HG02571 (cell line): ENCODE results near the gene GEMIN5.
A peak's percentile ranks its signal among the peaks of the same experiment; 100 is the strongest.
"Not testable (repeated sequence)": the region's sequence is repeated elsewhere in the genome, so short reads cannot be mapped to it uniquely, and the experiment has no call there.

Source experiments
- ATAC-seq: cut with Tn5 transposase; IDR thresholded peaks from one replicate; pipeline ENCODE4 v1.9.1; 2021; ENCODE audit warnings: mild to moderate bottlenecking, moderate library complexity; ENCODE audit not compliant: unreplicated experiment

GEMIN5 gene

DNA sequence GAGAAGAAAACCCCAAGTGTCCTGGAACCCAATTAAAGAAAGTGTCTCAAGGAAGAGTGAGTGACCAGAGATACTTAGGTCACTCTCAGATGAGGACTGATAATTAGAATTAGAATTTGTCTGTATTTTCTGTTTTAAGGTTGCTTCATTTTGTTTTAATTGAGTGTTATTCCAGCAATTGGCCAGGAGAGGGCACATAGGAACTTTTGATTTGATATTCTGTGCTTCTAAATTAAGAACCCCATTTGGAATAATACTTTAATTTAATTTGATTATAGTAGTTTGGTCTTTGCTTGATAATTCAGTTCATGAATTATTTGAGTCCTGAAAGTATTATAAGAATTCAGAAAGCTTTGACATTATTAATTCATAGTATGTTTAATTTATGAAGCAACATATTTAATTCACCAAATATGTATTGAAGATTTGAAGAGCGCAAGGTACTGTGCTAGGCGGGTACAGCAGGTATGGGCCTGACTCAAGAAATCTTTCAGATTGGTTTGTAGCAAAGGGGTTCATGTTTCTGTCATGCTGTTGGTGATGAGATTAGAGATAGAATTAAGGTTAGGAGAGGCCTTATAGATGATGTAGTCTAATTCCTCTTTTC lies 7.8 kb upstream of the GEMIN5 start:
- ATAC-seq, result no peak

DNA sequence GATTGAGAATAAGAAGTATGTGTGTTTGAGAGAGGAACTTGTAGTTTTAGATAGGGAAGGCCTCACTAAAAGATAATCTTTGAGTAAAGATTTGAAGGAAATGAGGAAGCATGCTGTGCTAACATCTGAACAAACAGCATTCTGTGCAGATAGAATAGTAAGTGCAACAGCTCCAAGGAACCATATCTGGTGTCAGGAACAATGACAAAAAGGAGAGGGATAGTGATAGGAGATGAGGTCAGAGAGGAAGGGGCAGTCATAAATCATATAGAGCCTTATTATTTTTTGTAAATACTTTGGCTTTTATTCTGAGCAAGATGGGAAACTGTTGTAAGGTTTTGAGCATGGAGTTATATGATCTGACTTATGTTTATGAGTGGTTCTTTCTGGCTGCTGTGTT lies 6.7 kb upstream of the GEMIN5 start:
- ATAC-seq, result no peak

- ATAC-seq, result no peak
Observed at GRCh38 chr5:154943527-154943926, 5.5 kb upstream of the GEMIN5 start.

DNA sequence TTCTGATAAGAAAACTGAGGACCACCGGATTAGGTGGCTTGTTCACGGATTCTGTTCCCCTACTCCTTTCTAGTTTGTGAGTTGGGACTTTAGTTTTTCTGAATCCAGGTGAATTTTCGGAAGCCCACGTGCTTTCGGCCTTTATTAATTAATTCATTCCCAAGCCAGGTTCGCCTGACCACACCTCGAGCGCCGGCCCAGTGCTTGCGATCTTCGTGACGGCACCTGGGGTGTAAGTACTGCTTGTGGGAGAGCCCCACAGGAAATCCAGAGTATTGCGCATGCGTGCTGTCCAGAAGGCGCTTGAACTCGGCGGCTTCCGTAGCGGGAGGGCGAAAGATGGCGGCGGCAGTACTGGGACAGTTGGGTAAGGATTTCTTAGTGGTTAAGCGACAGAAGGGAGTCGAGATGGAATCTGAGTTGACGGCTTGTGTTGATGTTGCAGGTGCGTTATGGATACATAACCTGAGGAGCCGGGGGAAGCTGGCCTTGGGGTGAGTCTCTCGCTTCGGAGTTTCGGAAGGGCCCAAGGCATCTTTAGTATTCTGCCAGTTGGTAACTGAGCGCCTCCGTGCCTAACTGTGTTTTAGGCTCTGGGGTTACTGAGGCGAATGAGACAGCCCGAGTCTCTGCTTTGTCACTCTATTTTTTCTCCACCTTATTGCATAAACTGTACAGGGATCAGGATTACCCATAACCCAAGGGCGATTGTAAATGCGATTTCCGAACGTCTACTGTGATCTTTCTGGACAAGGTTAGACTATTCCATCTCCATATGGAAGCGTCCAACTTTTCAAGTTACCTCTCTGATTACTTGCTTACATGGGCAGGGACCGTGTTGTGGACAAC lies 3.0 kb upstream of the GEMIN5 start, which contains the start of gene MRPL22:
Gene MRPL22, plus strand, starts transcription at position 302 of the 849 bp plus-strand sequence. Its CDS starts 38 bp downstream, at position 340.
- peak; percentile 49 for ATAC-seq

- no peak for ATAC-seq
Observed at GRCh38 chr5:154940375-154940771, 2.4 kb upstream of the GEMIN5 start.

- ATAC-seq, result not testable (repeated sequence)
Observed at GRCh38 chr5:154939387-154939786, 1.4 kb upstream of the GEMIN5 start.

GRCh38 chr5:154937186-154937717 lies 759 bp downstream of the GEMIN5 start:
- no peak for ATAC-seq

- no peak for ATAC-seq
Observed at GRCh38 chr5:154934881-154935280, 3.1 kb downstream of the GEMIN5 start.

- ATAC-seq, result no peak
Observed at GRCh38 chr5:154933537-154933936, 4.5 kb downstream of the GEMIN5 start.

GRCh38 chr5:154923441-154924430 lies 14.3 kb downstream of the GEMIN5 start:
- ATAC-seq, result no peak

GRCh38 chr5:154917757-154918156 lies 20.3 kb downstream of the GEMIN5 start:
- no peak for ATAC-seq

DNA sequence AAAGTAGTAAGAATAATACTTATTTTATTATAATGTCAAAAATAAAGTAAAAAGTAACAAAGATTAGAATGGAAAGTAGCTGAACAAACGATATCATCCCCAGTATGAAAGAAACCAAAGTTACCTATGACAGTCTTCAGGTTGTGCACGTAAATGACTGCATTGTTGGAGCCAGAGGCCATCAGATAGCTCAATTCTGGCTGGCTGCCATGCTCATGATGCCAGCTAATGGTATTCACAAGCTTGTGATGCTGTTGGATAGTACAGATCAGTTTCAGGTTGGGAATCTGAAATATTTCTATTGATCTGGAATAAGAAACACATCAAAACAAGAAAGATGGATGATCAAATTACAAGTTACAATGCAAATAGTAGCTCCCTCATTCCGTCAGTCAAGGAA lies 21.1 kb downstream of the GEMIN5 start:
- no peak for ATAC-seq

DNA sequence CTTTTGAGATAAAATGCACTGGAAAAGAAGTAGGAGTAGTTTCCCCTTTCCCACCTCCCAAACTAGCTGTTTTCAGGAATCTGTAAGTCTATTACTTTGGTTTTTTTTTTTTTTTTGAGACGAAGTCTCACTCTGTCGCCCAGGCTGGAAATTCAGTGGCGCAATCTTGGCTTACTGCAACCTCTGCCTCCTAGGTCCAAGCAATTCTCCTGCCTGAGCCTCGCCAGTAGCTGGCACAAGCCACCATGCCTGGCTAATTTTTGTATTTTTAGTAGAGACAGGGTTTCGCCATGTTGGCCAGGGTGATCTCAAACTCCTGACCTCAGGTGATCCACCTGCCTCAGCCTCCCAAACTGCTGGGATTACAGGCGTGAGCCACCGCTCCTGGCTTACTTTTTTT lies 32.4 kb downstream of the GEMIN5 start:
- ATAC-seq, result not testable (repeated sequence)

GRCh38 chr5:154901913-154902312 lies 36.1 kb downstream of the GEMIN5 start:
- ATAC-seq, result no peak

- no peak for ATAC-seq
Observed at GRCh38 chr5:154901276-154901675, 36.7 kb downstream of the GEMIN5 start.

GRCh38 chr5:154900066-154900465 lies 37.9 kb downstream of the GEMIN5 start:
- ATAC-seq, result no peak

DNA sequence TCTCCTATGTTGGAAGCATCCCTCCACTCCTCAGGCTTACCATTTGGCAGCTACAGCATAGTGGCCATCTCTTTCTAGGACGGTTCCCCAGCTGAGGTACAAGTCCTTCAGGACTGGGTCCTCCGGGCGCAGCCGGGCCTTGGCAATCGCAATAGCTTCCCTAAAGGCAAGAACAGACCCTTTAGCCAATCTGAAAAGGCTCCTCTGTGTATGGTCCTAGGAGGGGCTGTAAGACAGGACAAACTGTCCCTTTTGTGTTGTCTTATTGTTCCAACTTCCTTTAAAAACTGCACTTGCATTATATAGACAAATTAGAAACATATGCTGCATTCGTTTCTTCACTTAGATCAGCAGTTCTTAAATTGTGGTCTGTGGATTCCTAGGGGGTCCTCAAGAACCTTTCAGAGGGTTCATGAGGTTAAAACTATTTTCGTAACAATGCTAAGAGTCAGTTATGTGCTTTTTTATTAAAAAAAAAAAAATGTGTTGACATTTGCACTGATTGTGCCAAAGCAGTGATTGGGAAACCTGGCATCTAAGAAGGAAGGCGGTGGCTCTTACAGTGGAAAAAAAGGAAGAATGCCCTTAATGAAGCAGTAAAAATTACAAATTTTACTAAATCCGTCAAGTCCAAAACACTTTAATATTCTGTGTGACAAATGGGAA lies 38.7 kb downstream of the GEMIN5 start:
- no peak for ATAC-seq

DNA sequence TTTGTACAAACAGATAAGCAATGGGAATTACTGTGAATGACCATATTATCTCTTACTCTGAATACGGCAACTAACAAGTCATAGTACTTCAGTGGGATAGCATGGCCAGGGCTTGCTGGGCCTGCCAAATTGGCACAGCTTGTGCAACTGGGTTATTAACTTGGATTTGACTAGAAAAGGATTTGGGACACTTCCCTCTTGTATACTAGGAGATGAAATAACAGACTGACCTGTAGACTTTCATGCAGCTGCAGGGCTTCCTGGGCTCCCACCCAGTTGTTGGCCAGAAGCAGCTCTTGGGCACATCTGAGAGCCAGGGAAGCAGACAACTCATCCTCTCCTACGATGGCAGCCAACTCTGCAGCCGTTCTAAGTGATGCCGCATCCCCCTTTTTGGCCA lies 39.8 kb downstream of the GEMIN5 start:
- no peak for ATAC-seq

GRCh38 chr5:154896562-154897165 lies 41.3 kb downstream of the GEMIN5 start:
- ATAC-seq, result no peak
